ENCODE results near the gene SP110.
"Not testable (repeated sequence)": the region's sequence is repeated elsewhere in the genome, so short reads cannot be mapped to it uniquely, and the experiment has no call there.

The SP110 gene

DNA sequence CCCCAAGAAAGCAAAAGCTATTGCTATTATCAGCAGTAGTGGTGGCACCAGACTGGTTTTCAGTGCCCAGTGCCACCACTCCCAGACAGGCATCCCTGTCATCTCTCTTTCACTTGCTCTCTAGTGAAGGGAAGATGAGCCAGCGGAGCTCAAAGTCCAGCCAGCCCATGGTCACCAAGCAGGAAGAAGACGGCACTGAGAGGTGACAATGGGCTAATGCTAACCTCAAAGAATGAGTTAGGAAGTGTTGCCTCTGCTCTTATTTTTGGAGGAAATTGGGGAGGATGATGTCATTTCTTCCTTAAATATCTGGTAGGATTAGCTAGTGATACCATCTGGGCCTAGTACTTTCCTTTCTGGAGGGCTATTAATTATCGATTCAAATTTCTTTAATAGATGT lies 7.4 kb upstream of the SP110 start:
- H3K27me3 ChIP-seq = peaks cover 3% of the 10 kb centered on the region
- no peak overlapping the region for H3K4me3 ChIP-seq (ENCODE audit: low read depth, low read length)

GRCh38 chr2:230226051-230226551 lies 6.3 kb upstream of the SP110 start:
- H3K4me1 ChIP-seq = no peaks in the 10 kb centered on the region
- H3K36me3 ChIP-seq = no peaks in the 10 kb centered on the region
- H3K4me3 ChIP-seq (ENCODE audit: low read depth, low read length) = no peak overlapping the region
- no peaks in the 10 kb centered on the region for H3K9me3 ChIP-seq
- H3K27me3 ChIP-seq = peaks cover 3% of the 10 kb centered on the region
- no peak for DNase-seq
- TF ChIP-seq, protein P1, sequence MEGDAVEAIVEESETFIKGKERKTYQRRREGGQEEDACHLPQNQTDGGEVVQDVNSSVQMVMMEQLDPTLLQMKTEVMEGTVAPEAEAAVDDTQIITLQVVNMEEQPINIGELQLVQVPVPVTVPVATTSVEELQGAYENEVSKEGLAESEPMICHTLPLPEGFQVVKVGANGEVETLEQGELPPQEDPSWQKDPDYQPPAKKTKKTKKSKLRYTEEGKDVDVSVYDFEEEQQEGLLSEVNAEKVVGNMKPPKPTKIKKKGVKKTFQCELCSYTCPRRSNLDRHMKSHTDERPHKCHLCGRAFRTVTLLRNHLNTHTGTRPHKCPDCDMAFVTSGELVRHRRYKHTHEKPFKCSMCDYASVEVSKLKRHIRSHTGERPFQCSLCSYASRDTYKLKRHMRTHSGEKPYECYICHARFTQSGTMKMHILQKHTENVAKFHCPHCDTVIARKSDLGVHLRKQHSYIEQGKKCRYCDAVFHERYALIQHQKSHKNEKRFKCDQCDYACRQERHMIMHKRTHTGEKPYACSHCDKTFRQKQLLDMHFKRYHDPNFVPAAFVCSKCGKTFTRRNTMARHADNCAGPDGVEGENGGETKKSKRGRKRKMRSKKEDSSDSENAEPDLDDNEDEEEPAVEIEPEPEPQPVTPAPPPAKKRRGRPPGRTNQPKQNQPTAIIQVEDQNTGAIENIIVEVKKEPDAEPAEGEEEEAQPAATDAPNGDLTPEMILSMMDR (IDR thresholded peaks at IDR 0.05; ENCODE audit: low read depth, low read length) = no peak

More for the DNA sequence above, 7.4 kb upstream of the SP110 start:
- TF ChIP-seq, protein P1 (IDR thresholded peaks at IDR 0.05; ENCODE audit: low read depth, low read length) = no peak
- no peak for DNase-seq
- Histone ChIP-seq H3K36me3 (no peaks in the 10 kb centered on the region), H3K4me1 (no peaks in the 10 kb centered on the region), H3K9me3 (no peaks in the 10 kb centered on the region)

- H3K27me3 ChIP-seq = peaks cover 3% of the 10 kb centered on the region
These were observed 5.7 kb upstream of the SP110 start, which contains the start of gene SP140 for GRCh38 chr2:230225486-230225885. TSS of gene SP140 (plus strand) at chr2:230225736. CDS start at chr2:230225845, 109 bp downstream.

DNA sequence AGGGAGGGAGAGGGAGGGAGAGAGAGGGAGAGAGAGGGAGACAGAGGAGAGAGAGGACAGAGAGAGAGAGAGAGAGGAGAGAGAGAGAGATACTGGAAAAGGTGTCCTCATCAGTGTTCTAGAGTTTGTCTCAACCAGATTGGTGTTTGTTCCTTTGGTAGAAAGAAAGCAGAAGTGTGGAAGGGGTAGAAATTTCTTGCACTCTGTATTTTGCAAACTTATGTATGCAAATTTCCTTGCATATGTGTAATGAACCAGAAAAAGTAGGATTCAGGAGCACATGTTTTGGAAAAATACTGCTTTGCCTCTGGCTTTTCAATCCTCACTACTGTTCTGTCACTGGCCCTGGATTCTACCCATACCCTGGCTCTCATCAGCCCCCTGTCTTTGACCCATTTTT lies 4.7 kb upstream of the SP110 start:
- H3K36me3 ChIP-seq = no peaks in the 10 kb centered on the region
- H3K9me3 ChIP-seq = no peaks in the 10 kb centered on the region
- H3K4me1 ChIP-seq = no peaks in the 10 kb centered on the region
- DNase-seq = no peak
- no peak overlapping the region for H3K4me3 ChIP-seq (ENCODE audit: low read depth, low read length)
- TF ChIP-seq, protein P1 (IDR thresholded peaks at IDR 0.05; ENCODE audit: low read depth, low read length) = no peak
- peaks cover 7% of the 10 kb centered on the region for H3K27me3 ChIP-seq

More at GRCh38 chr2:230225486-230225885, 5.7 kb upstream of the SP110 start, which contains the start of gene SP140:
- Histone ChIP-seq H3K4me3 (ENCODE audit: low read depth, low read length) (no peak within 1 kb of the TSS), H3K9me3 (no peaks in the 10 kb centered on the region), H3K36me3 (no peaks in the 10 kb centered on the region), H3K4me1 (no peaks in the 10 kb centered on the region)
- DNase-seq = no peak
- TF ChIP-seq, protein P1 (IDR thresholded peaks at IDR 0.05; ENCODE audit: low read depth, low read length) = no peak

DNA sequence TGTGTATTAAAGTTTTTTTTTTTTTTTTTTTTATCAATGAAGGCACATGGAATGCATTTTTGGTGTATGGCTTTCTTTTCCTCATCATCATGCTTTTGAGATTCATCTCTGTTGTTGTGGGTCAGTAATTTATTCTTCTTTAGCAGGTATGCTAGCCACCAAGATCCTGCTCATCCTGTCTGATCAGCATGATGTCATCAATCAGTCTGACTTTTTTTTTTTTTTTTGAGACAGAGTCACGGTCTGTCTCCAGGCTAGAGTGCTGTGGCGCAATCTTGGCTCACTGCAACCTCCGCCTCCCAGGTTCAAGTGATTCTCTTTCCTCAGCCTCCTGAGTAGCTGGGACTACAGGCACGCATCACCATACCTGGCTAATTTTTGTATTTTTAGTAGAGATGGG lies 3.0 kb upstream of the SP110 start:
- not testable (repeated sequence) for H3K4me3 ChIP-seq (ENCODE audit: low read depth, low read length); H3K36me3 ChIP-seq; H3K27me3 ChIP-seq; H3K4me1 ChIP-seq; H3K9me3 ChIP-seq; DNase-seq

DNA sequence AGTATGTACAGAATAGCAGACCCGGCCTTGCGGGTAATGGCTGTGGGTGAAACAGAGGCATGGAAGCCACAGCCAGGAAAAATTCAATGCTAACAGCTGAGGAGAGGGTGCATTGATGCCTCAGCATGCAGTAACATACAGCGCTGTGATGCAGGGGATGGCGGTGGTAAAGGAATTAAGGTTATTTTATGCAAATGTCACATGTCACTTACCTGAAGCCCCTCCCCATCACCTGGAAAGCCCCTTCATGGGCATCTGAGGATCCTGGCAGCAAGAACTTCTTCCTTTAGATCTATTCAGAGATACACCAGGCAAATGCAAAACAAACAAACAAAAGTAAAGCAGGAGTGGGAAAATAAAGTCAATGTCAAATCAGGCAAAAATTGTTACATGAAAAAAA lies 1.7 kb upstream of the SP110 start:
- Histone ChIP-seq H3K27me3 (peaks cover 4% of the 10 kb centered on the region; the same call in 1 of the 2 replicates), H3K4me3 (ENCODE audit: low read depth, low read length) (no peak overlapping the region), H3K36me3 (no peaks in the 10 kb centered on the region), H3K9me3 (no peaks in the 10 kb centered on the region), H3K4me1 (no peaks in the 10 kb centered on the region)
- TF ChIP-seq, protein P1 (IDR thresholded peaks at IDR 0.05; ENCODE audit: low read depth, low read length) = no peak
- DNase-seq = no peak
